ENCODE measurements around the gene WAPL. TPM values are rescaled to one million over a fixed set of nuclear protein-coding genes. Genes with fewer than 3 reads are reported as not detected.

Gene WAPL
- total and polyA plus RNA-seq, 2 of the 13 experiments (the other 11 are each of a cell fraction or from before 2014, with no cell fraction given) = 13.2 to 43.5 TPM

DNA sequence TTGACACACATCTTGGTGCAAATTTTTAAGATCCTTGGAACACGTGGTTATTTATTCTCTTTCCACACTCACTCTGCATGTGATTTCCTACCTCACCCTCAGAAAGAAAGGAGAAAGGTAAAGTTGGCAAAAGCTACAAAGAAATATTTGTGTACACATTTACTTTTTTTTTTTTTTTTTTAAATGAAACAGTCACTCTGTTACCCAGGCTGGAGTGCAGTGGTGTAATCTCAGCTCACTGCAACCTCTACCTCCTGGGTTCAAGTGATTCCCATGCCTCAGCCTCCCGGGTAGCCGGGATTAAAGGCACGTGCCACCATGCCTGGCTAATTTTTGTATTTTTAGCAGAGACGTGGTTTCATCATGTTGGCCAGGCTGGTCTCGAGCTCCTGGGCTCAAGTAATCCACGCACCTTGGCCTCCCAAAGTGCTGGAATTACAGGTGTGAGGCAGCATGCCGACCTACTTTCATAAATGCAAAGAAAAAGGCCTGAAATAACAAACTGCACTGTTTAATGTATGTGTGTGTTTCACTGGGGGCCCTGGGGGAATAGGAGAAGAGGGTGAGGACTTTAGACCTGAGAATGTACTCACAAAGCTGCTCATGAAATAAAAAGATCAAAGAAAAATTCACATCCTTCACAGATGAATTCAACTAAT, 83.4 kb downstream of the WAPL start (continued):
- TF ChIP-seq ZNF687 (CRISPR knock-in tag; IDR thresholded peaks at IDR 0.05) (peak; percentile 66), ZNF546 (CRISPR knock-in tag; conservative IDR thresholded peaks at IDR 0.05) (no peak), SRY (CRISPR knock-in tag; IDR thresholded peaks at IDR 0.05) (no peak), AHDC1 (CRISPR knock-in tag; IDR thresholded peaks at IDR 0.05; ENCODE audit: borderline replicate concordance) (peak; percentile 67; the same call in 1 of the 2 replicates), ZNF652 (CRISPR knock-in tag; IDR thresholded peaks at IDR 0.05; ENCODE audit: borderline replicate concordance, low read depth) (no peak), FOXO1 (CRISPR knock-in tag; IDR thresholded peaks at IDR 0.05) (peak; percentile 60; the same call in 1 of the 2 replicates), MYNN (CRISPR knock-in tag; IDR thresholded peaks at IDR 0.05; ENCODE audit: low read depth) (no peak), SMYD3 (CRISPR knock-in tag; IDR thresholded peaks at IDR 0.05) (0 out of 2 replicates have a peak, but pooled peaks have one; percentile 55), SOX6 (IDR thresholded peaks at IDR 0.05) (no peak), SOX6 (CRISPR knock-in tag; IDR thresholded peaks at IDR 0.05) (peak; percentile 79), HNRNPH1 (optimal IDR thresholded peaks at IDR 0.05; ENCODE audit: low read depth, low read length) (no peak), ZNF503 (CRISPR knock-in tag; IDR thresholded peaks at IDR 0.05) (peak; percentile 55; the same call in 1 of the 2 replicates), ZNF446 (CRISPR knock-in tag; IDR thresholded peaks at IDR 0.05) (no peak), BHLHE40 (IDR thresholded peaks at IDR 0.05; ENCODE audit: low read length) (peak; percentile 31; the same call in 1 of the 2 replicates), MIER3 (CRISPR knock-in tag; IDR thresholded peaks at IDR 0.05; ENCODE audit: borderline replicate concordance) (peak; percentile 70; the same call in 1 of the 2 replicates)
- TF ChIP-seq, protein P1, sequence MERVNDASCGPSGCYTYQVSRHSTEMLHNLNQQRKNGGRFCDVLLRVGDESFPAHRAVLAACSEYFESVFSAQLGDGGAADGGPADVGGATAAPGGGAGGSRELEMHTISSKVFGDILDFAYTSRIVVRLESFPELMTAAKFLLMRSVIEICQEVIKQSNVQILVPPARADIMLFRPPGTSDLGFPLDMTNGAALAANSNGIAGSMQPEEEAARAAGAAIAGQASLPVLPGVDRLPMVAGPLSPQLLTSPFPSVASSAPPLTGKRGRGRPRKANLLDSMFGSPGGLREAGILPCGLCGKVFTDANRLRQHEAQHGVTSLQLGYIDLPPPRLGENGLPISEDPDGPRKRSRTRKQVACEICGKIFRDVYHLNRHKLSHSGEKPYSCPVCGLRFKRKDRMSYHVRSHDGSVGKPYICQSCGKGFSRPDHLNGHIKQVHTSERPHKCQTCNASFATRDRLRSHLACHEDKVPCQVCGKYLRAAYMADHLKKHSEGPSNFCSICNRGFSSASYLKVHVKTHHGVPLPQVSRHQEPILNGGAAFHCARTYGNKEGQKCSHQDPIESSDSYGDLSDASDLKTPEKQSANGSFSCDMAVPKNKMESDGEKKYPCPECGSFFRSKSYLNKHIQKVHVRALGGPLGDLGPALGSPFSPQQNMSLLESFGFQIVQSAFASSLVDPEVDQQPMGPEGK (CRISPR knock-in tag; IDR thresholded peaks at IDR 0.05) = peak; percentile 93
